Measurements from ENCODE around the gene TIE1.

GRCh38 chr1:43296207-43296606 lies 4.6 kb upstream of the TIE1 start:
- no peak for TF ChIP-seq CTCF (conservative IDR thresholded peaks at IDR 0.05; ENCODE audit: low read depth, low read length)
- no peak for TF ChIP-seq EZH2 (IDR thresholded peaks at IDR 0.05; ENCODE audit: borderline replicate concordance, low read depth, low read length, poor library complexity, severe bottlenecking)
